Stimulated activated CD8-positive, alpha-beta memory T cell treated with anti-CD3 and anti-CD28 coated beads, Interleukin-7, amount 100 ng/mL, for 24 hours (primary cell): ENCODE results near the gene PPP2R2B.

Experiments used
- DNase-seq: peaks from one replicate; pipeline ENCODE4 v3.0.0-alpha.2; 2020; ENCODE audit warnings: low read depth

PPP2R2B gene

DNA sequence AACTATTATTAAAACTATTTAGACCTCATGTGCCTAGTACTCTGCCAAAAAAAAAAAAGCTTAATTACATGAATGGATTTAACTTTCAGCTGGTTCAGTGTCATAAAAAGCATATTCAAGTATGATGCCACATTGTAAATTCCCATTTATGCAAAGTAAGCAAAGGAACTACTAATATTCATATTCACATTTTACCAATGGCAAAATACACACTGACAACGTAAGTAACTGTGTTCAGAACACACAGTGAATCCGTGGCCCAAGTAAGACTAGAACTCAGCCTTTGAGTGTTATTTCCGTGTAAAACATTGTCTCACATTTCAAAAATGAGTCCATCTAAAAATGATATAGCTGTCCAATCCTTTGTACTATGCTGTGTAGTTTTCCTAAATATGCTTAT, 56.8 kb downstream of the PPP2R2B start:
- no peak for DNase-seq

GRCh38 chr5:146820987-146821386, 57.6 kb downstream of the PPP2R2B start:
- DNase-seq, result no peak

DNA sequence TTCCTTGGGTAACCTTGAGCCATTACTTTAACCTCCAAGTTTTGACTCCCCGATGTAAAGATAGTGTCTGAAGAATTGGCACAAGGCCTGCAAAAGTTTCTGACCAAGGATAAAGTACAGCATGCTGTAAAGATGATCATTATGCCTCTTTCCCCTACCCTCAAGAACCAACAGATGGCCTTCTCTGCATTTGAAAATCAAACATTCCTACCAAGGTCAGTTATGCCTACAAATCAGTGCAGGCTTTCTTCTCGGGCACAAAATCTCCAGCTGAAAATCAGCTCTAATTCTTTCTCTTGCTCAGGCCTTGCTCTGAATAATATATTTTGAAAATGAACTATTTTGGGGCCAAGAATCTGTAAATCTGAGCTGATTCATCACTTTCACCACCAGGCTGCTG, 59.7 kb downstream of the PPP2R2B start:
- no peak for DNase-seq

- no peak for DNase-seq
These were observed 60.6 kb downstream of the PPP2R2B start for GRCh38 chr5:146817973-146818372.

GRCh38 chr5:146816775-146817387, 61.7 kb downstream of the PPP2R2B start:
- DNase-seq, result no peak

GRCh38 chr5:146815411-146815810, 63.1 kb downstream of the PPP2R2B start:
- no peak for DNase-seq

DNA sequence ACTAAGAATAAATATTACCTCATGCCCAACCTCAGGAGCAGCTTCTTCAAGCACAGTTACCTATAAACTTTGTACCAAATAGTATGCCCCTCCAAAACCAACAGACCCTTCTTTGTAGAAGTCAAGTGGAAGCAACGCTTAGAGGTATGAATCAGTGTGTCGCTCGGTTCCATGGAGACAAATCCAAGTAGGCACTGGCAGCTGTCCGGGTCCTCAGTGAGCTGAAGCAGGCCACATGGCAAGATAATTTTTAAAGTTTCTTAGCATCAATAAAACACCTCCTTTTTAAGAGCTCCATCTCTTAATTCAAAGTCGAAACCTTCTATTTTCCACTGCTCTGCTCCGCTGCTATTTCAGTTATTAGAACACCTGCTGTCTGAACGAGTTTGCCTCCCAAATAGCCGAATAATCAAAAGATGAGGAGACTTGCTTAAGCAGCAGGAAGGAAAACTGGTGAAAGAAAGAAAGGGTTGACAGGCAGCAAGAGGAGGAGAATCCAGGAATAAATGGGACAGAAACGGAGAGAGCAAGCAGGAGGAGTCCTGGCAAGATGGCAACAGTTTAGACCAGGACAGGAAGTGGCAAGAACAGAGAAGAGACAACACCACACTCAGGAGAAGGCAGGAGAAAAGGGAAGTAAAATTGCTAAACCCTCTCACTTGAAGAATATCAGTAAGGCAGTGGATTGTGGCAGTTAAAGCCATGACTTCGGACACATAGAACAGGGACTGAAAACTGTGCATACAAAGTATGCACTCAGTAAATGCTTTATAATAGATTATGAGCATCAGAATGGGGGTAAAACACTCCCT, 65.0 kb downstream of the PPP2R2B start:
- no peak for DNase-seq

DNA sequence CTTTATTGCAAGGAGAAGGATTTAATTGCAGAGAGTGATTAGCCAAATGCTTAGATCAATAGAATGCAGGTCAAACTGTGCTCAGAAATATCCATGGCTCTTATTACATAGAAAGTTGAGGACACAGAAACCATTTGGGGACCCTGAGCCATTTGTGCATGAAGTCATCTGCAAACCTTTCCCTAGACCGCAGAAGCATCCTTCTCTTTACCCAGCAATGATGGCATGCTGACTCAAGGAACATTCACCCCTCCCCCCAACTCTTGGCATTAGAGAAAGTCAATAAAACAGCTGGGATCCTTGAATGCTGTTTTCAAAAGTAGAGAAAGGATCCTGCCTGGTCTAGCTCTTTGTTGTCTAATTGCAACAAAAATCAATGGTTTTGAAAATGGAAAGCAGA, 73.5 kb downstream of the PPP2R2B start:
- no peak for DNase-seq

DNA sequence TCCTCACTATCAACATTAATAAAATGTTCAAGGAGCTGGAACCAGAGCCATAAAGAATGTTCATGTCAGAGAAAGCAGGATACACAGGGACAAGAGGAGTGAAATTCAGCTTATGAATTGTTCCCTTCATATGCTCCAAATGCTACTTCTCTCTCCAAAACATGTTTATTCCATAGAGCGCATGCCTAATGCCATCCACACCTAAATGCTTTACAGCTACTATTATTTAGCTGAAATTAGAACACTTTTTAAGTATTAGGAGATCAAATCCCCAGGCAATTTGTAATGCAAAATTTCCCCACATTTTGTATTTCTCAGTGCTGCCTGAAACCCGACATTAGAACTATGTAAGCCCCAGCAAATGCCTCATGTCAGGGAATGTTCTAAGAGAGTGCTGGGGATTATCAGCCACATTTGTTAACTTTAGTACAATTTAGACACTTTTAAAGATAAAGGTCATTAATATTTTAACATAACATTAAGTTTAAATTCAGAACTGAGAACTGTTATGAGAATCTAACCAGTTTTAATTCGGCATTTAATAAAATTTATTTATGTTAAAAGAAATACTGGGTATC, 75.5 kb downstream of the PPP2R2B start:
- DNase-seq, result no peak

GRCh38 chr5:146799671-146800070, 78.9 kb downstream of the PPP2R2B start:
- no peak for DNase-seq

DNA sequence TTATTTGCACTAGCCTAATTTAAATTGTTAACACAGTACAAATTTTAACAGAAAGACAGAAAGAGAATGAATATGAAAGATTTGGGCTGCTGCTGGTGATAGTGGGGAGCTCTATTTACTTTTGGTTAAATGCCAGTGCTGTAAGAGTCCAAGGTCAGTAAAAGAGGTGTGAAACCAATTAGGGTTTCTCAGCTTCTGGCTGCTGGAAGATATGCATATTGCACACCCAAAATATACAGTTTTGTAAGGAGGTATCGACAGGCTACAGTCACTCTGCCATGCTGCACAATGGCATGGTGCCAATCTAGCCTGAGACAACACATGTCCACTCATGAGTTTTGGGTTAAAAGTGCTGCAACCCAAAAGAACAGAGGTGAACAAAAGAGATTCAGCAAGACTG, 79.3 kb downstream of the PPP2R2B start:
- DNase-seq, result no peak

DNA sequence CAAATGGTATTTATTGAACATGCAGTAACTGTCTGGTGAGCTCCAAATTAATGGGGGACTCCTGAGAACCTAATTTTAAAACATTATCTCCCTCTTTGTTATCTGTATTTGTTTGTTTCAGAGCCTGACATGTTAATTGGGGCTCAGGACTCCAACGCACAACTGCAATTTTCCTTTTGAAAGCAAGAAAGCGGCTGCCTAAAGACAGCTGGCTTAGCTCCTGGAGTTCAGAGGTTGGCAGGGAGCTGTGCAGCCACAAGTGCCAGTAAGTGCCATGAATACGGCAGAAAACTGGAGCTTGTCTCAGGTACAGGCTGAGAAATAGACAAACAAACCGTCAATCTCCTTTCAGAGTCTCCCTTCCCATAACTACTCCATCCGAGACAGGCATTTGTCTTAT, 80.9 kb downstream of the PPP2R2B start:
- no peak for DNase-seq

DNA sequence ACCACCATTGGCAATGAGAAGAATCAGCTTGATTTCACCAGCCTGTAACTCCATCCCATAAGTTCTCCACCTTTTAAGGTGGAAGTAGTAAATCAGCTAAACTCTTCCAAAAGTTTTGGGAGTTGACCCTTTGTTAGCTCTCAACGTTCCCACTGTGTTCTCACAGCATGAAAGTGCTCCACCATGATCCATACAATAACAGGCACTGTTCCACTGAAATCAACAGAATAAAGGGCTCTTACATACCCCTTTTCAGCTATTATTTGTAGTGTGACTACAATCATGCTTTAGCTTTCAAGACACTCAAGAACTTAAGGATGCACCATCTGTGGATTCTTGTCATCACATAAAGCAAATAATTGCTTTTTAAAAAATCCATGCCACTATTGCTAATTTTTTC, 81.6 kb downstream of the PPP2R2B start:
- DNase-seq, result no peak

DNA sequence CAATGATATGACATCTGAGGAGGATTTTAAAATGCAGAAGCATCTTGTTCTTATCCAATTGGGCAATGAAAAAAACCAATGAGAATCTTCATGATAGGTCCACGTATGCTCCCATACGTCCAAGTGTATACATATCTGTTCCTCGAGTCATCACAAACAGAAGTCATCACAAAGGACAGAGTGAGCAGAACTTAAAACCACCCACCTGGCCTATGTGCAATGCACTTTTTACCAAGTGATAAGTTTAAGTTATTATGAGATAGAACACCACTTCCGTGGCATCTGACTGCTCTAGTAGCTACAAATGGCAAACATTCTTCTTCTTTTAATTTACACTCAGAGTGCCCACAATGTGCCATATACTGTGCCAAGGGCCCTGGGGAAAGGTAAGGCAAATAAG, 82.4 kb downstream of the PPP2R2B start:
- no peak for DNase-seq

- DNase-seq, result no peak
These were observed 84.1 kb downstream of the PPP2R2B start for GRCh38 chr5:146794326-146795029.

DNA sequence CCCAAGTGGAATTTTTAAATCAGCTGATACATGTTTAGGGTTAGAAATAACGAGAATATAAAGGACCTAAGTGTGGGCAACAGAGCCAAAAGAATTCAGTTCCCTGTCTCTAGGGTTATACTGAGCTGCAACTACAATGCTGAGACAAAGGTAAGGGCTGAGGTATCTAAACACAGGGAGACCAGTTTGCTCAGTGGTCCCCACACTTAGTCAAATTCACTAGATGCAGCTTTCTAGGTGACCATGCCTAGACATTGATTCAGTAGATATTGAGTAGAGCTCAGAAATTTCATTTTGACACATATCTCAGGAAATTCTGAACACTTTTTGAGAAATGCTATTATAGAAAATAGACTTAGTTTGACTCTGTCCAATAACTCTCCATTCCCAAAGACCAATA, 84.8 kb downstream of the PPP2R2B start:
- DNase-seq, result no peak

DNA sequence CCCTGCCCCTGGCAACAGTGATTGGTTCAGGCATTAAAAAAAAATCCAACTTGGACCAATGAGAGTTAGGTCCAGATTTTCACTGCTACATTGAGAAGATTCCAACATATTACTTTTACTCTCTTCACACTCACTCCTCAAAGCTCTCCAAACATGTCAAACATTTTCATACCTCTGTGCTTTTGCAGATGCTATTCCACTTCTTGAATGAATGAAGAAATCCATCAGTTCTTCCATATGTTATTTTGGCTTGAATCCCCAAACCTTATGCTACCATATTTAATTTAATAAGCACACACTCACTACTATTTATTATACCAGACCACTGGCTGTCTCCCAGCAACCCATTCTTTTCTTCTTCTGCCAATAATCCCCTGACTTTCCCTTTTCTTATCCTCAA, 87.1 kb downstream of the PPP2R2B start:
- DNase-seq, result no peak

- no peak for DNase-seq
These were observed 88.6 kb downstream of the PPP2R2B start for GRCh38 chr5:146789712-146790653.

DNA sequence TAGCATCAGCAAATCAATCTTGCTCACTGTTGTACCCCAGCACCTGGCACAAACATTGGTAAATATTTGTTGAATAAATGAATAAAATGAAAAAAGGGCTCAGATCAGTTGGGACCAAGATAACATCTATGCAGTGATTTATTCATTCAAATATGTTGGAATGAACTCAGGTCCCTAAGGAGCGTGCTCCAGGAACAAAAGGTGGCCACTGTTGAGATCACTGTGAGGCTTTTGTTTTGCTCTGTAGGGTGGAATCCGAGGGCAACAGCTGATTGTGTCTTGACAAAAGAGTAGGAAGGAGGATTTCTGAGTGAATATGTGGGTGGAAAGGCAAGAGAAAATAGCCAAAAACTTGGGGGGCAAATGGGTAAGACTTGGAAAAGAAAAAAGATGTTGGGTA, 89.7 kb downstream of the PPP2R2B start:
- no peak for DNase-seq

- no peak for DNase-seq
These were observed 93.5 kb downstream of the PPP2R2B start for GRCh38 chr5:146785065-146785464.

DNA sequence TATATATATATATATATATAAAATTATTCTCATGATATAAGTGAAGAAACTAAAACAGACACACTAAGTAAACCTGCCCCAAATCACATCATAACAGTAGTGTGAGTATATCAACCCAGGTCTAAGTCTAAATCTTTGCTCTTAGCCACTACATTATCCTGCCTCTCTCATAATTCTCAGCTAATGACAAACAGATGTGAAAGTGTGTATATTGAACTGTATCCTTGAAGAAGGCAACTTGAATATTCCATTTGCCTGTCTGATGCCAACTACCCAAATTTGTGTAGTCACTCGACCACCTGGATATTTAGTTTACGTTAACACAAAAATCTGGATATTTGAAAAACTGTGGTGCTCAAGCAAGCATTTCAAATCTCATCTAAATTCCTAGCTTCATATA, 97.4 kb downstream of the PPP2R2B start:
- DNase-seq, result no peak
